Stimulated activated CD4-positive, alpha-beta T cell treated with anti-CD3 and anti-CD28 coated beads, Interleukin-1b, Interleukin-23, amount 100 ng/mL, for 24 hours (primary cell): ENCODE data around the gene IGSF3.

ENCODE experiments used
- DNase-seq, 4 experiments: peaks; one replicate each; pipeline ENCODE4 v3.0.0-alpha.2; 2020; ENCODE audit warnings: low read depth in 4 of 4, low spot score in 1 of 4

IGSF3 gene

DNA sequence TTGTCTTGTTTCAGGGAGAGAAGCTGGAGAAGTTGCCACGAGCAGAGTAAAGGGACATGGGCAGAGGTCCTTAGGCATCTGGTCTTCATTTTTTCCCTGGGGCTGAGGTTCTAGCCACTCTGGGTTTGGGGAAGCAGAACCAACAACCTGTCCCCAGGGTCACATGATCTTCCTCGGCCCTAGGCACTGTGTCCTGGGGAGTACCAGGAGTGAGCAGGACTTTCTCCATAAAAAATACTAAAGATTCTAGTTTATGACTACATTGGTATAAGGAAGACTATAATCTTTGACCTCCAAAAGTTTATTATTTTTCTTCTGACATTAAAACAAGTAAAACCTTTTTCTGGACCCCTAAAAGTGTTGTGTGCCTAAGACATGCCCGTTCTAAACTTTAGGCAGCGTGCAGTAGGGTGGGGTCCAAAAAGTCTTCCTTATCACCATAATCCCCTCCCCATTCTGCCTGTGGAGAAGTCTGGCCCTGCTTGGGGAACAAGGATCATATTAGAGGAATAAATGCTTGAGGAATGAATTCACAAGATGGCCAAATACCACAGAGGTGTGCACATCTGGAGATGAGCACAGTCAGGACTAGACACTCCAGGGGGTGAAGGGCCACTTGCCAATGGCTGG, 19.3 kb upstream of the IGSF3 start:
- DNase-seq = no peak

DNA sequence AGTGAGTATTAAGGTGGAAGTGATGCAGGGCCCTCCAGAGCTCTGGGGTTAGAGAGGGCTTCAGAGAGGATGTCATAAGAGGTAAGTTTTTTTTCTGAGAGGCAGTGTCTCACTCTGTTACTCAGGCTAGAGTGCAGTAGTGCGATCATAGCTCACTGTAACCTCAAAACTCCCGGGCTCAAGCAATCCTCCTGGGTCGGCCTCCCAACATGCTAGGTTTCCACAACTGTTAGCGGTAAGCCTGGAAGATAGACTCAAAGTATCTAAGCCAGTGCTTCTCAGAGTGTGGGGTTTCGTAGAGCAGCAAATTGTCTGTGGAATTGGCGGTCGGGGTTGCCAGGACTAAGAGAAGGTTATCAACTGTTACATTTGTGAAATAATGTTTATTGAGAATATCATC, 18.6 kb upstream of the IGSF3 start:
- no peak for DNase-seq

DNA sequence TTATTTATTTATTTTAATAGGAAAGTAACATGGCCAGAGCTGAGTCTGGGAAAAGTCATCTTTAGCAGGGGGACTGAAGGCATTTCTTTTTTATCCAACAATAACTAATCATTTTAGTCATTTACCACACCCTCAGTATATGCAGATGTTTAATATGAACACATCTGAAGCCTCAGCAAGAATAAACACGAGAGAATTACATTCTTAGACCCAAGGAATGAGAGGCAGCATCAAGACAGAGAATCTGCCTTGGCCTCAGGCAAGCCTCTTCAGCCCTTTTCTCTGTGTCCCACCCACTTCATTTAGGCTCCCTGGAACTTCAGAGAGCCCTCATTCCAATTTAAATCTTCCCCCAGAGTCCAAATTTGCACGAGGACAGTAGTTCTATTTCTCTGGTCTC, 17.0 kb upstream of the IGSF3 start:
- no peak for DNase-seq

DNA sequence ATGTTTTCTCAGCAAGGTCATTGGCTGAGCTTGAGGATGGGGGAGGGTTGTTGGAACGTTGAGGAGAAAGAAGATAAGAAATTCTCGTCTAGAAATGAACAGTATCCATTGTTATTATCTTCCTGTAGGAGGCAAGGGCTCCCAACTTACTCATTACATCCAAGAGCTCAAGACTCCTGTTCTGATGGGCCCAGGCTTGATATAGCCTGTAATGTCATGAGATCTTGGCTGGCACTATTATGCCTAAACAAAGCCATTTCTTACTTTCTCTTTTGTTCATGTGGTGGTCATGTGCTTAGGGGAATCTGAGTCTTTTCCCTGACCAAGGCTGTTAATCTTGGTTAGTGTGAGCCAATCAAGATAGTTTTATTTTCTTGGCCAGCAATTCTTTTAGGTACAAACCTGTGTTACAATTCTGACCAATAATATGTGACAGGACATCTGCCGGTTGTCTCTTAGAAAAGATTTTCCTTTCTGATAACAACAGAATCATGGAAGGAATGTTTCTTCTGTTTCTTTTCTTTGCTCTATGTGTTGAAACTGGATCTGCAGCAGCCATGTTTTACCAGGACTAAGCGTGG, 15.2 kb upstream of the IGSF3 start:
- no peak for DNase-seq

DNA sequence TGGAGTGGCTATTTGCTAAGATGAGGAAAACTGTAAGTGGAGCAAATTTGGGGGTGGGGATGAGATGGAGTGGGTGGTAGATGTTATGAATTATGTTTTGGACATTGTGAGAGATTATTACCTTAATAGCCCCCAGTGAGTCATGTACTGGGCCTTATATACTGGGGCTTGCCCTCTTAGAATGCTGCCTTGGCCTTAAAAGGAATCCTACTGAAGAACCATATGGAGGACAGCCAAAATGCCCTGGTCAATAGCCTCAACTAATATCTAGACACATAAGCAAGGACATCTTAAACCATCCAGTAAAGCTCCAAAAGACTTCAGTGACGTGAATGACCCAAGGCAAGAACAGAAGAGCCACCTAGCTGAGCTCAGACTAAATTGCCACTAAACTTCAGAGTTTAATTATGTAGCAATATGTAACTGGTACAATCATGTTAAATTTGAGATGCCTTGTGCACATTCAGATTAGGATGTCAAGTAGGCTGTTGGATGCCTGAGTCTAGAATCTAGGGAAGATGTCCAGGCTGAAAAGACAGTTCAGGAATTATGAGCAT, 13.9 kb upstream of the IGSF3 start:
- DNase-seq = no peak

DNA sequence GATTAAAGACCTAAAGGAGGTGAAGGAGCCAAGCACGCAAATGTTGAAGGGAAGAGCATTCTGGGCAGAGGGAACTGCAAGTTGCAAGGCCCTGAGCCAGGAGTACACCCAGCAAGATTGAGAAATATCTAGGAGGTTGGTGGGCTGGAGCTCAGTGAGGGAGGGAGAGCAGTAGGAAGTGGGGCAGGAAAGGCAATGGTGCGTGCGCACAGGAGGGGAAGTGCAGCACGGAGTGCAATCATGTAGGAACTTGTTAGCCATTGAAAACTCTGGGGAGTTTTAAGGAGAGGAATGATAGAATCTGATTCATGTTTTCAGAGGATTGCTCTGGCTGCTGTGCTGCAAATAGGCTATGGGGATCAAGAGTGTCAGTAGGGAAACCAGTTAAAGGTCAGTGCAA, 13.2 kb upstream of the IGSF3 start:
- no peak for DNase-seq

DNA sequence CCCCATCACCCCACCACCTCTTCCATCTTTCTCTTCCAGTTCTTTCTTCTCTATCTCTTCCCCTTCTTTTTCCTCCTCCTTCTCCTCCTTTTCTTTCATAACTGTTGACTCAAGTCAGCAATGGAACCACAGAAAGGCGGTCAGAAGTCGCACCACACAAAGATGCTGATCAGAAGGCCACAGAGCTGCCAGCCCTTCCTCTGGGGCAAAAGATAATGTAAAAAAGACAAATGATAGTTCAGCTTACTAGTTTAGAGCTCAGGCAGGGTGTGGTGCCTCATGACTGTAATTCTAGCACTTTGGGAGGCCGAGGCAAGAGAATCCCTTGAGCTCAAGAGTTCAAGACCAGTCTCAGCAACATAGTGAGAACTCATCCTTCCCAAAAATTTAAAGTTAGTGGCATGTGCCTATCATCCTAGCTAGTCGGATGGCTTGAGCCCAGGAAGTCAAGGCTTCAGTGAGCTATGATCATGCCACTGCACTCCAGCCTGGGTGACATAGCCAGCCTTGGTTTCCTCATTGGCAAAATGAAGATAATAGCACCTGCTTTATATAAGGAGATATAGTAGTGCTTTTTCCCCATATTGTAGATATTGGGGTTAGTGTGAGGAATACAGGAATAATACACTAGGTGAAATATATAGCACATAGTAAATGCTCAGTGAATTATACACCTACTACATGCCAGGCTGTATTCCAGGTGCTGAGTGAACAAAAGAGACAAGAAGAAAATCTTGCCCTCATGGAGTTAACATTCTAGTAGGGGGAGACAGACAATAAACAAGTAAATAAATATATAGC, 12.5 kb upstream of the IGSF3 start:
- DNase-seq = no peak

DNA sequence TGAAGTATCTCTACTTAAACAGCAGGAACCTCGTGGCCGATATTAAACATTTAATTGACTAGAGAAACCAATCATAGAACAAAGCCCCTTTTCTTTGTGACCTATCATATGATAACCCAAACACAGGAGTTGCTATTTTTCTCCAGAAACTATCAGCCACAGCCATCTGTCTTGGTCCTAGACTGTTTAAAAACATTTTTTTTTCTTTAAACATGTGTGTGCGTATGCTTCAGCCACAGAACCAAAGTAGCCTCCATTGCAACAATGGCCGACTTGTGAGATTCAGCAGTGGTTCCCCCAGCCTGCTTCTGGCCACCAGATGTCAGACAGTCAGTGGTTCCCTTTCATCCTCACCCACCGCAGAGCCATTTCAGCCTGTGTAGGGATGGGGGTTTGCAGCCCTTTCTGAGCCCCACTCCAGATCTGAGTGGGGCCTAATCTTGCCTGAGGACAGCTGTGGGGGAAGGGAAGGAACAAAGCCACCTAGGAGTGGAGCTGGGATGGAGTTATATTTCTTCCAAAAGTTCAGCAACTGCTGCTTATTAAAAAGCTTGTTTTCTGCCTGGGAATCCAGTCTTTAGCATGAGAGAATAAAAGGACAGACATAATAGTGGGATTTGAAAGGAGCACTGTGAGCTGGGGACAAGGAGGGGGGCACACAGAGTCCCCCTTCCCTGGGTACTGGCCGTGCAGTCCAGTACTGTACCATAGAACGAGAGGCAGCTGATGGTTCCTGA, 11.7 kb upstream of the IGSF3 start:
- DNase-seq = no peak

DNA sequence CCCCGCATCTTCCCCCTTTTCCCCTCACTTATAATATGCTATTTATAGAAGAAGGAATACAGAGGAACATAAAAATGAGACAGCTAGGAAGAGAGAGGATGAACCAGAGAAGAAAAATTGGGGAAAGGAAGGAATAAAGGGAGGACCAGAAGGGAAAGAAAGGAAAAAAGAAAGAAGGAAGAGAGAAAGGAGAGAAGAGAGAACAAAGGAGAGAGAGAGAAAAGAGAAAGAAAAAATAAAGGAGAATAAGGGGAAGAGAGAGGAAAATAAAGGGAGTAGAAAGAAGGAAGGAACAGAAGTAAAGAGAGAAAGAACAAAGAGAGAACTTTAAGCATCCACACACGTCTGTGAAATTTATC, 11.2 kb upstream of the IGSF3 start:
- DNase-seq = no peak

DNA sequence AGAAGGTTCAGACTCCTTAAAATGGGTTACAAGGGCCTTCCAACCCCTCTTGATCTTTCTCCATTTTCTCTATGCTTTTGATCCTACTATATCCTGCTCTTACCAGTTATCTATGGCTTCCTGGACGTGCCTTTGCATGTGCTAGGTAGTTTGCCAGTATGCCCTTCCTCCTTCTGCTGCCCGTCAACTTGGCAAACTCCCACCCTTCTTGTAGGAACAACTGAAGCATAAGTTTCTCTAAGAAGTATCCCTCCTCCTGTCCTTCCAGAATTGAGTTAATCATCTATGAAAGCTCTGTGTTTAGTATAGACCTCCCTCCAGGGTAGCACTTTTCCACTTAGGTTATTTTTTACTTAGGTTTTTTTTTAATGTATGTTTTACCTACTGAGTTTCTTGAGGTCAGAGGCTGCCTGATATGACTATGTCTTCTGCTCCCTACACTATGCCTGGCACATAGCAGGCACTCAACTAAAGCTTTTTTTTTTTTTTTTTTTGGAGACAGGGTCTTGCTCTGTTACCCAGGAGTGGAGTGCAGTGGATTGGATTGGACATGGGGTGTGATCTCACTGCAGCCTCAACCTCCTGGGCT, 10.0 kb upstream of the IGSF3 start:
- no peak for DNase-seq

DNA sequence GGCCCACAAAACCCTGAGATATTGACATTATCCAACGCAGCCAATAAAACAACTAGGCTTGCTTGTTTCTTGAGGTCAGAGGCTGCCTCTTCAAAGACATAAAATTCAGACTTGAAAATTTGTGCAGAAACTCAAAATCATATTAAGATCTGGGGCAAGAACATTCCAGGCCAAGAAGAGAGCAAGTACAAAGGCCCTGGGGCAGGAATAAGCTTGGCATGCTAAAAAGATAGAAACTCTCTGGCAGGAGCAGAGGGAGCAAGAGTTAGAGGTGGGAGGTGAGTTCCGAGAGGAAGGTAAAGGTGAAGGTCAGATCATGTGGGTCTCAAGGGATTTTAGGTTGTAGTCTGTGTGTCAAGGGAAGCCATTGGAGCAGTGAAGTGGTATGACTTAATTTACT, 8.8 kb upstream of the IGSF3 start:
- DNase-seq = no peak

DNA sequence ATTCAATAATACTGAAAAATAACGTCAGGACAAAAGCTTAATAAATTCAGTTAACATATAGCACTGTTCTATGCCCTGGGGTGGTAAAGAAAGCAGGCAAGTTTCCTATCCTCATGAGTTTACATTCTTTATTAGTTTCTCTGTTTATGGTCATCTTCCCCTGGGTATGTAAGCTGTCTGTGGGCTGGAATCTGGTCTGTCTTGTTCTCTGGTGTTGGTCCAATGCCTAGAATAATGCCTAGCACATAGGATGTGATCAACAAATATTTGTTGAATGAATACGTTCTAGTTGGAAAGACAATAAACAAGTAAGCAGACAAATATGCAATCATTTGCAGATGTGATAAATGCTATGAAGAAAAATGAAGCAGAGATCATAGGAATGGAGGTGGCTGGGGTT, 7.2 kb upstream of the IGSF3 start:
- DNase-seq = no peak

DNA sequence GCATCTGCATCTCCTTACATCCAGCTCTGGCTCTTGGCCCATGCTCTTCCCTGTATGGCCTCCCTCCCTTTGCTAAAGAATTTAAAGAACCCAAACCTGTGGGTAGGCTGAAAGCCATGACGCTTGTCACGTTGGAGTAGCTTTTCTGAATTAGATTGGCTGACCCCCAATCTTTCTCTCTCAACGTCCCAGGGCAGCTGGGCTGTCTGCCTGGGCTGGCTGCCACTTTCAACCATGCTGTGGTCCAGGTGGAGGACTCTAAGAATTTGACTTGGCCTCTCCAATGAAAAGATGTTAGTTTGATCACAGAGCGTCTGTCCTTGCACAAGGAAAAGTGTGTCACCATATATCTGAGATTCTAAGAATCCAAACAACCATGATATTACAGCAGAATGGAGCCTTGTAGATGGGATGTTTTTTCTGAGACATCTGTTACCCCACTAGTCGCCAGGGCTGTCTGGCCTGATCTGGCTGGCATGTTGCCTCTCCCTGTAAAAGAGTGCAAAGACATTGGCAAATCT, 6.5 kb upstream of the IGSF3 start:
- no peak for DNase-seq

DNA sequence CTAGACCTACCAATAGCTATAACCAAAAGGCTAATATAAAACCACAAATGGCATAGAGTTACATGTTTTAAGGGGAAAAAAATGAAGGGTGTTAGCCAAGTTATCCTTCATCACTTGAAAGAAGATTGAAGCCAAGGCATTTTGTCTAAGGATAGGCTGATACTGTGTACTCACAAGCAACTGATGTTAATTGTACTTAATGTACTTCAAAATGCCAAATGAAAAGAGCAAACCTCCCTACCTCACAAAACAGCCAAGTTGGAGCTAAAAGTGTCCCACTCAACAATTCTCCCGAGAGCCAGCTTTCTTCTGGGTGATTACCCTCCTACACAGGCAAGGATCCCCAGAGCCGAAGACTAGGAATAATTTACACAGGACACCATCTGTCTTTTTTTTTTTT, 4.4 kb upstream of the IGSF3 start:
- DNase-seq = no peak

DNA sequence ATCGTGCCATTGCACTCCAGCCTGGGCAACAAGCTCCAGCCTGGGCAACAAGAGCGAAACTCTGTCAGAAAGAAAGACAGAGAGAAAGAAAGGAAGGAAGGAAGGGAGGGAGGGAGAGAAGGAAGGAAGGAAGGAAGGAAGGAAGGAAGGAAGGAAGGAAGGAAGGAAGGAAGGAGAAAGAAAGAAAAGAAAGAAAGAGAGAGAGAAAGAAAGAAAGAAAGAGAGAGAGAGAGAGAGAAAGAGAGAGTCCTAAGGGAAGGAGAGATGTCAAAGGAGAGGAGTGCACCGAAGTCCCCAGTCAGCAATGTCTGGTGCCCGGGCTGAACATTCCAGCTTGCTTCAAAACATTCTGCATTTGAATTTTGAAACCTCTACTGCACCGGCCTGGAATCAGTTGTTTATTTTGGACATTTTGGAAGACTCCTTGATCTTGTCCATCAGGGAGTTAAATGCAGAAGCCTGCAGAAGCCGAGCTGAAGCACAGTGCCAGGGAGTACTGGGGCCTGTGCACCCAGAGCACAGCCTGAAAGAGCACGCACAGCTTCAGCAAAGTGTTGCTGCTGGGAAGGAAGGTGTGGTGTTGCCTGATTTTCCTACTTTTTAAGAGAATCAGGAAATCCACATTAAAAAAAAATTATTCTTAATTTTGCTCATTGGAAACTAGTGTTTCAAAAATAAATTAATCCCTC, 3.7 kb upstream of the IGSF3 start:
- DNase-seq = no peak

DNA sequence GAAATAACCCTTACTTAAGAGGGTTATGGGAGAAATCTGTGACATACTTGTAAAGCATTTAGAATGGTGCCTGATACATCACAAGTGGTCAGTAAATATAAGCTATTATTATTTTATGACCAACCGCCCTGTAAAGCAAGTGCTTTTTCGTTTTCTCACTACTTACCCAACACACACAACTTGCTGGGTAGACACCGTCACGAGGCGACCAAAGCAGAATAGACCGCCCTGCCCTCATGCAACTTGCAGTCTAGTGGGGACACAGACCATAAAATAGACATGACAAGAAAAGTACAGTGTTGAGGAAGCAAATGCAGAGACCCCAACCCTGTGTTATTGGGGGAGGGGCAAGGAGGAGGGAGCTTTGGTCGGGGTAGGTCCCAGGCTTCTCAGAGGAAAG, 744 bp upstream of the IGSF3 start:
- DNase-seq = no peak

DNA sequence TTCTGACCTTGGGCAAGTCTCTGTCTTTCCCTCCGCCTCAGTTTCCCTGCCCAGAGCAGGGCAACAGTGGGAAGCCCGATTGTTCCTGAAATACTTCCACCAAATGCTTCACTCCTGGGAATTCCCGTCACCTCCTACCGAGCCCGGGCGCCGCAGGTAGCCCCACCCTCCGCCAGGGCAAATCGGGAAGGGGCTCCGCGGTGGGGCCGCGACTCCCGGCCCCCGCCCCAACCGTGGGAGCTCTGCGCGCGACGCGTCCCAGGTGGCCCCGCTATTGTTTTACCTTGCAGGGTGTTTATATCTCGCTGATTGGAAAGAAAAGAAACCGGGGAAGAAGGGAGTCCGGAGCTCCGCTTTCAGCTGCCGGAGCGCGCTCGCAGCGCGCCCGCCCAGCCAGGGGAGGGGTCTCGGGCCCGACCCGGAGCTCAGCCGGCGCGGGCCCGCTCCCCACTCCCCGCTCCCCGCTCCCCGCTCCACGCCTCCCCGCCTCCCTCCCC, 407 bp downstream of the IGSF3 start:
- DNase-seq = no peak

DNA sequence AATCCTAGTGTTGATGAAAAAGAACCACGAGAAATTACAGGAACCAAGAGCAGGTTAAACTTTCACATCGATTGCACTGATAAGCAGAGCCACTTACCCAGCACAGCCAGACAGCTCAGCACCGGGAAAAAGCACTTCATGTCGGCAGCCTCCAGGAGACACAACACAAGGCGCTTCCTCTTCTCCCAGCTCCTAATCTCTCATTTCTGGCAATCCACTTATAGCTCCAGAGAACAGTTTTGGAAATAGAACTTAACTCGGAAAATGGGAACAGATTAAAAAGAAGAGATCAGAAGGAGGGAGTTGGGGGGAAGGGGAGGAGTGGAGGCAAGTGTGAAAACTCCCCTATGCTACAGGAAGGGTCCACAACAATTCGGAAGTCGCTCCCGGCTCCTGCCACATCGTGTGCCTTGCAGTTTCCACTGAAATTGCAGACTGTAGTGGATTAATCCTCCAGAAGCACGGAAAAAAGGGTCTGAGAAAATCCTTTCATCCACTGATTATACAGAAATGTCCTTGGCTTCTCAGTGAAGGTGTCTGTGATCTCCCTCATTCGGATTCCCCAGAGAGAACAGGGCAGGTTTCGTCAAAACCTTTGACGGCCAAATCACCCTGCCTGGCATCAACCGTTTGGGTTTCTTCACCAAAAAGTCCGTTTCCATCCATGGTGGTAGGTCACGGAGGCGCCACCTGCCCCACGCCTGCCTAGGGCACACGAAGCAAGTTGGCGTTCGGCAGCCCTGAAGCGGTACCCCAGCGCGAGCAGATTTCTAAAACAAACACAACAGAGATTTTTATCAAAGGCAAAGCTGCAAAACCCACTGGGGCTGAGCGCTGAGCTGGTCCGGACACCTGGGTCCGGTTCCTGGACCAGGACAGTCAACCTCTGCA, 1.1 kb downstream of the IGSF3 start:
- DNase-seq = no peak

DNA sequence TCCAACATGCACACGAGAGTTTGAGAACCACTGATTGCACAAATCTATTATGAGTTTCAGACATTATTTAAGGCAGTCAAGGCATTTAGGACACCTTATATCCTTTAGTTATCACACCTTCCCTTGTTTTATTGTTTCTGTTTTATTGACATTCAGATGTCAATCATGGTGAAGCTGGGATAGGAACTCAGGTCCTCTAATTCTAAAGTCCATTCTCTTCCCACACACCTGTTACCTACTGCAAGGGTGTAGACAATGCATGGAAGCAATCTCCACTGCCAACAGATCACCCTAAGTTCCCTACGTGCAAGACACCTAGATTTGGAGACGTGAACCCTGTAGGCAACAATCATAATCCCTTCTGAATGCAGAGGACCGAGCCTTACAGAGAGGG, 2.6 kb downstream of the IGSF3 start:
- DNase-seq = no peak
